Stimulated activated CD8-positive, alpha-beta memory T cell treated with anti-CD3 and anti-CD28 coated beads, Interleukin-2, amount 100 ng/mL, for 1 hour (primary cell): Measurements from ENCODE around the gene SETD2.

Source experiments
- DNase-seq, 2 donors: peaks; one replicate each; pipeline ENCODE4 v3.0.0-alpha.2; 2020; ENCODE audit warnings: low read depth in 2 of 2

Gene SETD2

GRCh38 chr3:46984591-46985459 is 179.1 kb downstream of the SETD2 start:
- no peak for DNase-seq

DNA sequence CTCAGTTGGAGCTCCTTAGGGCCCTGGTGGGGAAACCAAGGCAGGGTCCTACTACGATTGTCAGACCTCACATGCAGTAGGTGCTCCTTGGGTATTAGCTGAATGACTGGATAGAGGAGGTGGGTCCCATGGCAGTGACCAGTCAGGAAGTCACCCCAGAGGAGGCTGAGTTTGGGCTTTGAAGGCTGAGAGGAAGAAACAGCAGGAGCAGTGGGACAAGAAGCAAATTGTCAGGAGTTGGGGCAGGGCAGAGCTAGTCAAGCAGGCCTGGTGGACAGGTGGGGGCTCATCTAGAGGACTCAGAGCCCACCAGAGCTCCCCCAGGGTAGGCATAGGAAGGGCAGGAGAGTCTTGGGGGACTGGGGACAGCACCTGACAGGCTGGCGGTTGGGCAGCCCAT is 181.4 kb downstream of the SETD2 start:
- DNase-seq: no peak

DNA sequence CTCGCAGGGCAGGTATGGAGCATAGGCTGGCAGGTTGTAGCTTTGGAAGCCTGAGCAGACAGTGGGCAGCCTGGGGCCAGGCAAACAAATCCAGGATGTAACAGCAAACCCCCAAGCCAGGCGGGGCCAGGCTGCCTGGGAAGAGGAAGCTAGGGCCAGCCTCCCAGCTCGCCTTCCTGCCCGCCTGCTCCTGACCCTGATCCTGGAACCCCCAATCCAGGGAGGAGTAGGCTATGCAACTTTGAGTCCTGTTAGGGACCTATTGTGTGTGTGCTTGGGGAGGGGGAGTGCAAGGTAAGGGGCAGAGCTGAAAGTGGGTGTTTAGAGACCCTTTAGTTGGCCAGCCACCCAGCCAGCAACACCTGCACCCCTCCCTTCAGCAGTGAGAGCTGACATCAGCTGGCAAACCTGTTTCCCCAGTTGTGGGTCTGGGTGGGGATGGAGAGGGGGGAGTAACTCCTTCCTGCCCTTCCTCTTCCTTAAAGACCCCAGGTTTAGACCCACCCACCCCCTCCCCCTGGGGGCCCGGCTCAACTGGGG is 181.9 kb downstream of the SETD2 start:
- no peak for DNase-seq

- DNase-seq: no peak
These were observed 183.9 kb downstream of the SETD2 start for GRCh38 chr3:46979958-46980497.

- peak; percentile 91 to 93 for DNase-seq
These were observed 184.6 kb downstream of the SETD2 start, which contains the start of gene NBEAL2 for GRCh38 chr3:46978985-46979944. Gene NBEAL2, plus strand, starts transcription at chr3:46979666. Its CDS starts 196 bp downstream, at chr3:46979862.

- DNase-seq: no peak
These were observed 185.5 kb downstream of the SETD2 start for GRCh38 chr3:46978381-46978780.

DNA sequence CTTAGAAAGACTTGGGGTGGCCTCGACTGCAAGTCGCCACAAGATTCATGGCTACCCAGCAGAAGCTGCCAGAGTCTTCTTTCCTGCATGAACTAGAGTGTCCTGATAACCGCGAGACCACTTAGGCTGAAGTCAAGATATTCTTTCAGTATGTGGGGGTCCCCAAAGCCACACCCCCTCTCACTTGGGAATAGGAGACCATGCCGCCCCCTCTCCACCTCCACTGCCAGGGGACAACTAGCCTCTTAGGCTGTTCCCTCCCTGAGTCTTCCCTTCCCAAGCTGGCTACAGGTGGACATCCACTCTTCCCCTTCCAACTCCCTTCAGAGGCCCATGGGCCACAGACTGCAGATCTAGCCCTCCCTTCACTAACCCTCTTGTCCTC is 186.1 kb downstream of the SETD2 start:
- no peak for DNase-seq

- peak; percentile 82 to 86 for DNase-seq
These were observed 187.4 kb downstream of the SETD2 start, which contains the start of gene CCDC12 for GRCh38 chr3:46976326-46977190. Gene CCDC12, minus strand, starts transcription at chr3:46976745. Its CDS starts 13 bp downstream, at chr3:46976732.

DNA sequence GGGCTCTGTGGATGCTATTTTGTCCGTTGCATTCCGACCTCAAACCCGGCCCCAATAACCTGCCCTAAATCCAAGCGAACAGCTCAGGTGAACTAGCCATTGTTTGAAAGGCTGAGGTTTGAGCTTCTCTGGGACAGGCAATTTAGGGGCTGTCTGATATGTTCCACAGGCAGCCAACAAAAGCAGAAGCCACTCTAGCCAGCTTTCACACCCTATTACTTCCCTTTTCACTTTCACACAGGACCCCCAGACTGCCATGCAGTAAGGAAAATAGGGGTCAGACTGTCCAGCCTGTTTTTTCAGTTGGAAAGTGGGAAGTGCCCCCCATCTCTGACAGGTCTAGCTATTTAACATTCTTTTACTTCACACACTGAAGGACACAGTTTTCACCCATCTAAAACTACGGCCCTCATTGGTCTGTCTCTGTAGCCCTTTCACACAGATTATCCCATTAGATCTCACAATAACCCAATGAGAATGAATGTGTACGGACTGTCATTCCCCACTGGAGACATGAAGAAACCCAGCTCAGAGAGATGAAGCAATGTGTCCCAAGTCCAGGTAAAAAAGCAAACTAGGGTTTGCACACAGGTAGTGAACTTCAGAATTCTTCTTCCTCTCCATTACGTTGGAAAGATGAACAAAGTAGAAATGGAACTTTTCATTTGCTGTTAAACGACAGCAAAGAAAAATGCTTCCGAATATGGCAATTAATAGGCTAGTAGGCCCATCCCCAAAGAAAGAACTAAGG is 189.3 kb downstream of the SETD2 start:
- no peak for DNase-seq

GRCh38 chr3:46972396-46972795 is 191.5 kb downstream of the SETD2 start:
- DNase-seq: no peak

GRCh38 chr3:46971742-46972141 is 192.2 kb downstream of the SETD2 start:
- DNase-seq: no peak

GRCh38 chr3:46971151-46971550 is 192.8 kb downstream of the SETD2 start:
- no peak for DNase-seq

DNA sequence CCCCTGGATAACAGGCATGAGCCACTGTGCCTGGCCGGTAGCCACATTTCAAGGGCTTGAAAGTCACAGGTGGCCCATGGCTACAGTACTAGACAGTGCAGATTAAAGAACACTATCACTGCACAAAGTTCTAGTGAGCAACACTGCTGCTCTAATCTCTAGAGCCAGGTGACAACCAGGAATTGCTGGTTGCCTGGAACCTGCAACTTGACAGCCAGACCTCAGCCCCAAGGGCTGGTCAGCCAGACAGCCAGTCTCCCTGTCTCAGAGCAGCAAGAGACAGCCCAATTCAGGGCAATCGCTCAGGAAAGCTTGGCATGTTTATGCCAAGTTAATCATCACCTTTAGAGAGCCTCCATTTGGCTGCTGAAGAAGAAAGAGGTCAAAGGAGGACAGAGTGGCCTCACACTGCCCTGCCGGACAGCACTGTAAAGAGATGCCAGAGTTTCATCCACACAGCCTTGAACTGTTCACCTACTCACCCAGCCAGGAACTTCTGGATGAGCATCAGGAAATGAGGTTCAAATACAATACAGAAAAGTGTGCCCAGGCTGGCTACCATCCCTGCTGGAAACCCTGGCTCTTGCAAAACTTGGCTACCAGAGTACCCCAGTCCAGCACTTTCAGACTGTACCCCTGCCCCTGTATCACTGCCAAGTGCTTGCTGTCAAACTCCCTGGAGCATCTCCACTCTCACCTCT is 193.4 kb downstream of the SETD2 start:
- DNase-seq: no peak

- no peak for DNase-seq
These were observed 195.0 kb downstream of the SETD2 start for GRCh38 chr3:46968783-46969428.

DNA sequence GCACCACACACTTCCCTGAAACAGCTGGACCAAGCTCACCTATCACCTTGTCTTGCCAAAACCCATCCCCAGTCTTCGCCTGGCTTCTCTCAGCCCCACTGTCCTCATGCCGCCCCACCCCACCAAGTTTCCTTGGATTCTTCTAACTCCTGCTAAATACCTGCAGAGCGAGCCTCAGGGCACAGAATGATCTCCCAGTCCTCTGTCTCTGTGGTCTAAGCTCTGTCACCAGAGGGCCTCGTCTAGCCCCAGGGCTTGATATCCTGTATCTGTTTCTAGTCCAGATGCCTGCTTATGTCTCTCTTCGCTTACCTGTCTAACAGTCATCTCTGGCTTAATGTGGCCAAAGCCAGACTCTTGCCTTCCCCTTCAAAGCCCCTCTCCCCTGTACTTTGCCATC is 197.1 kb downstream of the SETD2 start:
- no peak for DNase-seq
